ENCODE measurements around the gene LAMA3.

- TF ChIP-seq CTCF (IDR thresholded peaks at IDR 0.05; ENCODE audit: borderline replicate concordance, extremely low read depth, low read length, poor library complexity, severe bottlenecking) = no peak
- no peak for TF ChIP-seq EZH2 (IDR thresholded peaks at IDR 0.05; ENCODE audit: borderline replicate concordance, low read depth, low read length, severe bottlenecking)
These were observed 292.2 kb downstream of the LAMA3 start for GRCh38 chr18:23981369-23981980.

Data from DND-41 (cell line).